Dedifferentiated amniotic fluid mesenchymal stem cell (primary cell): ENCODE data around the gene LCN15.
"Not testable (repeated sequence)": the region's sequence is repeated elsewhere in the genome, so short reads cannot be mapped to it uniquely, and the experiment has no call there.

Experiments
- DNase-seq: peaks from one replicate; pipeline ENCODE4 v3.0.0-alpha.2; 2016; ENCODE audit errors: extremely low spot score

LCN15 gene

GRCh38 chr9:136722093-136722968 is 42.0 kb downstream of the LCN15 start:
- DNase-seq: no peak

- no peak for DNase-seq
Measured at GRCh38 chr9:136721339-136722092, 42.8 kb downstream of the LCN15 start.

- no peak for DNase-seq
Measured at GRCh38 chr9:136720898-136721338, 43.4 kb downstream of the LCN15 start.

GRCh38 chr9:136720251-136720897 is 43.9 kb downstream of the LCN15 start:
- no peak for DNase-seq

GRCh38 chr9:136719195-136719880 is 45.0 kb downstream of the LCN15 start:
- no peak for DNase-seq

- no peak for DNase-seq
Measured at GRCh38 chr9:136718345-136719194, 45.7 kb downstream of the LCN15 start.

- no peak for DNase-seq
Measured at GRCh38 chr9:136717399-136717798, 46.9 kb downstream of the LCN15 start.

GRCh38 chr9:136714893-136715274 is 49.4 kb downstream of the LCN15 start:
- DNase-seq: no peak

- DNase-seq: no peak
Measured at GRCh38 chr9:136714096-136714892, 50.0 kb downstream of the LCN15 start.

- no peak for DNase-seq
Measured at GRCh38 chr9:136713550-136713949, 50.8 kb downstream of the LCN15 start.

- DNase-seq: no peak
Measured at GRCh38 chr9:136712690-136713544, 51.4 kb downstream of the LCN15 start.

- no peak for DNase-seq
Measured at GRCh38 chr9:136711751-136712689, 52.3 kb downstream of the LCN15 start, which contains the start of gene DIPK1B. DIPK1B (plus strand) TSS chr9:136712572; CDS start chr9:136712666, 94 bp downstream.

GRCh38 chr9:136711219-136711648 is 53.1 kb downstream of the LCN15 start:
- not testable (repeated sequence) for DNase-seq

GRCh38 chr9:136710543-136710942 is 53.8 kb downstream of the LCN15 start:
- DNase-seq: no peak
